Keratinocyte (primary cell): ENCODE results near the gene NR1I2.

ENCODE experiments used
- EZH2 ChIP-seq: IDR thresholded peaks from one replicate; pipeline ENCODE4 v1.6.1; 2012; ENCODE audit warnings: inconsistent platforms, mild to moderate bottlenecking, low read length, moderate library complexity
- TF ChIP-seq, protein P1 (sequence below), 3 experiments: IDR thresholded peaks in 1 of 3; conservative IDR thresholded peaks in 1 of 3; optimal IDR thresholded peaks in 1 of 3; 2 replicates in 2 of 3; 3 replicates in 1 of 3; pipeline versions ENCODE3 to v1.5.1; 2011; ENCODE audit warnings: low read length in 3 of 3, mild to moderate bottlenecking in 3 of 3, moderate library complexity in 2 of 3, control low read depth in 1 of 3, inconsistent platforms in 1 of 3; ENCODE audit not compliant: insufficient read depth in 2 of 3; ENCODE audit errors: extremely low read depth in 1 of 3

DNA sequence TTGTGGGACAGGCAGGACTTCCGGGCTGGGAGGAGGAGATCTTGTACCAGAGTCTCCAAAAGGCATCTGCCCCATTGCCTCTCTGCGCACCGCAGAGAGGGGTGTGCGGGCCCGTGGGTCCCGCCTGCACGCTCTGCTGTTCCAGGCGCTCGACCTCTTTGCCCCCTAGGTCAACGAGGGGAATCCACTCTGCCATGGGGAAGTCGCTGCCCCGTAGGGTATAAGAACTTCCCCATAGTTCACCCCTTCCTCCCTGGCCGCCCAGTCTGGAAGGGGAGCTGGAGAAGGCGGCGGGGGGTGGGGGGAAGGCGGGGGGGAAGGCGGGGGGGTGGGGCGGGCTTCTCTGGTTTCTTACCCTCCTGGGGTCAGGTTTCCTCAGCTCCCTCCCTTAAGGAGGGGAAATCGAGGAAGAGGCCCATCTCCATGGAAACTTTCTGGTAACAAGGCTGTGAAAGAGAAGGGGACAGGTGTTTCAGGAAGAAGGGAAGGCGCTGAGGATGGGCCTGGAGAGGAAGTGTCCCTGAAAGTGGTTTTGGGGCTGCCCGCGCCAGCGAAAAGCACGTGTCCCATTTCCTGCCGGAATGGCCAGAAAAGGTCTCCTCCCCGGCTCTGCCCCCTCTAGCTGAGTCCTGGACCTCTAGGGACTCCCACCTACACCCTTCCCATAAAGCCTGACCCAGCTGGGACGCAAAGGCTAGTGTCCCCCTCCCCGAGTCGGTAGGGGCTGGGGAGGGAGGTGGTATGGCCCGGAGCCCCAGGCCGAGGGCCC is 27.5 kb downstream of the NR1I2 start:
- TF ChIP-seq, protein P1, sequence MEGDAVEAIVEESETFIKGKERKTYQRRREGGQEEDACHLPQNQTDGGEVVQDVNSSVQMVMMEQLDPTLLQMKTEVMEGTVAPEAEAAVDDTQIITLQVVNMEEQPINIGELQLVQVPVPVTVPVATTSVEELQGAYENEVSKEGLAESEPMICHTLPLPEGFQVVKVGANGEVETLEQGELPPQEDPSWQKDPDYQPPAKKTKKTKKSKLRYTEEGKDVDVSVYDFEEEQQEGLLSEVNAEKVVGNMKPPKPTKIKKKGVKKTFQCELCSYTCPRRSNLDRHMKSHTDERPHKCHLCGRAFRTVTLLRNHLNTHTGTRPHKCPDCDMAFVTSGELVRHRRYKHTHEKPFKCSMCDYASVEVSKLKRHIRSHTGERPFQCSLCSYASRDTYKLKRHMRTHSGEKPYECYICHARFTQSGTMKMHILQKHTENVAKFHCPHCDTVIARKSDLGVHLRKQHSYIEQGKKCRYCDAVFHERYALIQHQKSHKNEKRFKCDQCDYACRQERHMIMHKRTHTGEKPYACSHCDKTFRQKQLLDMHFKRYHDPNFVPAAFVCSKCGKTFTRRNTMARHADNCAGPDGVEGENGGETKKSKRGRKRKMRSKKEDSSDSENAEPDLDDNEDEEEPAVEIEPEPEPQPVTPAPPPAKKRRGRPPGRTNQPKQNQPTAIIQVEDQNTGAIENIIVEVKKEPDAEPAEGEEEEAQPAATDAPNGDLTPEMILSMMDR (optimal IDR thresholded peaks at IDR 0.05 in 1 of 3, IDR thresholded peaks at IDR 0.05 in 1 of 3, conservative IDR thresholded peaks at IDR 0.05 in 1 of 3; ENCODE audit: extremely low read depth in 1 of 3, insufficient read depth in 2 of 3, low read length in 3 of 3), result no peak
- no peak for TF ChIP-seq EZH2
